ENCODE data around the gene CEACAM6. TPM values are rescaled to one million over a fixed set of nuclear protein-coding genes. Genes with fewer than 3 reads are reported as not detected.
"Not testable (repeated sequence)": the region's sequence is repeated elsewhere in the genome, so short reads cannot be mapped to it uniquely, and the experiment has no call there.

The CEACAM6 gene
- total RNA-seq, 6 donors from 2014 or later, result 140 to 651 (median 539) TPM

- 48 to 80% methylated on average over 3 to 5 of the region's 5 CpGs for WGBS, 2 donors
- peak in 1 of 4 donors; percentile 54 for TF ChIP-seq EP300 (IDR thresholded peaks at IDR 0.05)
- ATAC-seq (ENCODE audit: low FRiP score in 2 of 2), result not testable (repeated sequence)
These were observed 12.8 kb downstream of the CEACAM6 start for GRCh38 chr19:41768105-41768504.

DNA sequence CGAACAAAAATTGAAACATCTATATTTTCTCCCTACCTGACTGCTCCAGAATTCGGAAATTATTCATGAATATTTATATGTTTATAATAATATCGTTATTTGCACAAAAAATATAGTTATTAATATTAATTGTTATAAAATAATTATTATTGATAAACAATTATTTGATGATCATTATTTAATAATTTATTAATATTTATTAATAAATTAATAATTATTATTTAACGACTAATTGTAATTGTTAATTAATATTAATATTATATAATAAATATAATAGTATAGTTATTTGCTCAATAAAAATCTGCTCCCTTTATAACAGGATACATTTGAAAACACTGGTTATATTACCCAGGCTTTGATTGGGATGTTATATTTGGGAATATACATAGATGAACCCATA lies 14.3 kb downstream of the CEACAM6 start:
- 96 to 99% methylated on average over 4 of the region's 4 CpGs for WGBS, 2 donors
- TF ChIP-seq EP300 (IDR thresholded peaks at IDR 0.05), result no peak
- TF ChIP-seq POLR2AphosphoS5 (IDR thresholded peaks at IDR 0.05), result no peak
- TF ChIP-seq CTCF (IDR thresholded peaks at IDR 0.05), result no peak
- no peak for TF ChIP-seq POLR2A (IDR thresholded peaks at IDR 0.05)

More at GRCh38 chr19:41768105-41768504, 12.8 kb downstream of the CEACAM6 start:
- not testable (repeated sequence) for H3K4me3 ChIP-seq, H3K27me3 ChIP-seq, H3K4me1 ChIP-seq, H3K9me3 ChIP-seq, H3K36me3 ChIP-seq, H3K27ac ChIP-seq, DNase-seq

DNA sequence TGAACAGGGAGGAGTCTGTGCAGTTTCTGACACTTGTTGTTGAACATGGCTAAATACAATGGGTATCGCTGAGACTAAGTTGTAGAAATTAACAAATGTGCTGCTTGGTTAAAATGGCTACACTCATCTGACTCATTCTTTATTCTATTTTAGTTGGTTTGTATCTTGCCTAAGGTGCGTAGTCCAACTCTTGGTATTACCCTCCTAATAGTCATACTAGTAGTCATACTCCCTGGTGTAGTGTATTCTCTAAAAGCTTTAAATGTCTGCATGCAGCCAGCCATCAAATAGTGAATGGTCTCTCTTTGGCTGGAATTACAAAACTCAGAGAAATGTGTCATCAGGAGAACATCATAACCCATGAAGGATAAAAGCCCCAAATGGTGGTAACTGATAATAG lies 16.1 kb downstream of the CEACAM6 start:
- peak overlapping the region in 1 of 4 donors; percentile 5 for H3K27ac ChIP-seq
- DNase-seq (no peak), ATAC-seq (ENCODE audit: low FRiP score in 2 of 2) (no peak)
- WGBS, 2 donors, result 93 to 94% methylated on average over 2 of the region's 2 CpGs
- no peak for TF ChIP-seq EP300 (IDR thresholded peaks at IDR 0.05)
- TF ChIP-seq POLR2AphosphoS5 (IDR thresholded peaks at IDR 0.05), result no peak
- TF ChIP-seq POLR2A (IDR thresholded peaks at IDR 0.05), result no peak
- TF ChIP-seq CTCF (IDR thresholded peaks at IDR 0.05), result no peak
- H3K27me3 ChIP-seq, result no peaks in the 10 kb centered on the region
- H3K9me3 ChIP-seq, result no peaks in the 10 kb centered on the region
- H3K36me3 ChIP-seq, result no peaks in the 10 kb centered on the region
- peaks cover 0 to 24% (median 4%) of the 10 kb centered on the region in 4 donors for H3K4me1 ChIP-seq
- H3K4me3 ChIP-seq, result no peak overlapping the region

More for the DNA sequence above, 14.3 kb downstream of the CEACAM6 start:
- no peaks in the 10 kb centered on the region for H3K36me3 ChIP-seq
- ATAC-seq (ENCODE audit: low FRiP score in 2 of 2) (no peak), DNase-seq (no peak)
- no peak overlapping the region for H3K4me3 ChIP-seq
- no peak overlapping the region for H3K27ac ChIP-seq
- no peaks in the 10 kb centered on the region for H3K27me3 ChIP-seq
- peaks cover 0 to 19% (median 4%) of the 10 kb centered on the region in 4 donors for H3K4me1 ChIP-seq
- no peaks in the 10 kb centered on the region for H3K9me3 ChIP-seq

DNA sequence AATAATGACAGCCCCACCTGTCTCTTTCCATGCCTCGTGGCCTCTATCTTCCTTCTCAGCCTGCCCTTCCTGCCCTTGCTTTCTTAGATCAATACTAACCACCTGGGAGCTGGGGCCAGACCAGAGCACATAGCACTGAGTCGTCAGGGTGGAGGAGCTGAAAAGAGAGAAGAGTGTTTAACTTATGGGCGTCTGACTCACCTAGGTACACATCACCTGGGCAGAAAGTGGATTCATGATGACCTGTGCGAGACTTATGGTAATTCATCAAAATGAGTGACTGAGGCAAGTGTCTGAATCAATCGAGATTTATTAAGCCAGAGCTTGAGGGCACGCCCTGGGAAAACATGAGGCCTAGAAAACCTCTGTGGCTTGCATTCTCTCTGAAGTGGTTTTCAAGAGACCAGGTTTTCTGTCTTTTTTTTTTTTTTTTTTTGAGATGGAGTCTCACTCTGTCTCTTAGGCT lies 19.2 kb downstream of the CEACAM6 start:
- TF ChIP-seq POLR2A (IDR thresholded peaks at IDR 0.05) (peak in 1 of 4 donors; percentile 21), CTCF (IDR thresholded peaks at IDR 0.05) (no peak), POLR2AphosphoS5 (IDR thresholded peaks at IDR 0.05) (peak; percentile 32 to 53), EP300 (IDR thresholded peaks at IDR 0.05) (peak in 1 of 4 donors; percentile 65)
- WGBS, 2 donors, result 46 to 53% methylated on average over 6 of the region's 6 CpGs
- ATAC-seq (ENCODE audit: low FRiP score in 2 of 2), result peak; percentile 60 to 95
- Histone ChIP-seq H3K9me3 (no peaks in the 10 kb centered on the region), H3K27me3 (no peaks in the 10 kb centered on the region), H3K36me3 (no peaks in the 10 kb centered on the region), H3K4me1 (peaks cover 0 to 24% (median 2%) of the 10 kb centered on the region in 4 donors), H3K4me3 (no peak overlapping the region), H3K27ac (peak overlapping the region; percentile 47 to 75 (median 62))
- peak in 1 of 2 donors; percentile 82 for DNase-seq

DNA sequence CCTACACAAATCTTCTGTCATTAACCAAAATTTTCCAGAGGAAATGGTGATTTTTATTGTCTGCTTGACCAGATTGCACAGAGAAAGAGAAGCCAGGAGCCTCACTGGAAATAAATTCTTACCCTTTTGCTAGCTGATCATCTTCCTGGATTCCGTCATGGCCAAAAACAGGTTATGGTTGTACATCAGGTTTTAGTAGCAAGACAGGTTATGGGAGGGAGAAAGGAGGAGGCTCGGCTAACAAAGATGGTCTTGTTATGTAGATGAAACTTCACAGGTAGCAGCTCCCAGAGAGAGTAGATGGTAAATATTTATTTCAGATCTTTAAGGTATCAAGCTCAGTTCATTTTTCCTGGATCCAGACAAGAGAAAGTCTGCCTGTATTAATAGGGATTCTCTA lies 21.4 kb downstream of the CEACAM6 start:
- ATAC-seq (ENCODE audit: low FRiP score in 2 of 2), result no peak
- Histone ChIP-seq H3K4me3 (no peak overlapping the region), H3K9me3 (no peaks in the 10 kb centered on the region), H3K27ac (no peak overlapping the region), H3K27me3 (no peaks in the 10 kb centered on the region), H3K36me3 (no peaks in the 10 kb centered on the region), H3K4me1 (peaks cover 0 to 24% (median 2%) of the 10 kb centered on the region in 4 donors)
- DNase-seq, result no peak
- 78% methylated on average over 2 of the region's 2 CpGs for WGBS, 2 donors
- no peak for TF ChIP-seq EP300 (IDR thresholded peaks at IDR 0.05)
- no peak for TF ChIP-seq CTCF (IDR thresholded peaks at IDR 0.05)
- no peak for TF ChIP-seq POLR2A (IDR thresholded peaks at IDR 0.05)
- TF ChIP-seq POLR2AphosphoS5 (IDR thresholded peaks at IDR 0.05), result no peak
